Testis (tissue), 3 donors: ENCODE measurements around the gene VIPAS39. TPM values are rescaled to one million over a fixed set of nuclear protein-coding genes. Genes with fewer than 3 reads are reported as not detected.

ENCODE experiments used
- DNase-seq: peaks from one replicate; pipeline ENCODE4 v3.0.0-alpha.2; 2019
- H3K27ac ChIP-seq, 2 donors: fragments of 200-600 bp; sonication (generic); one replicate each; pipeline ENCODE4 v1.5.1; 2019
- H3K27me3 ChIP-seq: fragments of 200-600 bp; sonication (generic); one replicate; pipeline ENCODE4 v1.5.1; 2019
- H3K36me3 ChIP-seq: fragments of 200-600 bp; sonication (generic); one replicate; pipeline ENCODE4 v1.5.1; 2017; ENCODE audit warnings: low read depth; ENCODE audit errors: missing control alignments
- H3K4me1 ChIP-seq: fragments of 200-600 bp; sonication (generic); one replicate; pipeline ENCODE4 v1.5.1; 2019
- H3K4me3 ChIP-seq, 2 donors: fragments of 200-600 bp; sonication (generic); one replicate each; pipeline ENCODE4 v1.5.1; 2017 to 2019
- H3K9me3 ChIP-seq: fragments of 200-600 bp; sonication (generic); one replicate; pipeline ENCODE4 v1.5.1; 2017
- CTCF ChIP-seq, 3 experiments: fragments of 450-650 bp in 2 of 3; fragments of 200-600 bp in 1 of 3; sonication (generic) in 1 of 3; IDR thresholded peaks; one replicate each; pipeline ENCODE4 v1.5.1; 2016 to 2019; ENCODE audit warnings: antibody characterized with exemption in 3 of 3, mild to moderate bottlenecking in 2 of 3, moderate library complexity in 1 of 3
- POLR2A ChIP-seq: fragments of 450-650 bp; IDR thresholded peaks from one replicate; pipeline ENCODE4 v1.6.1; 2017; ENCODE audit warnings: antibody characterized with exemption, mild to moderate bottlenecking, moderate library complexity
- WGBS, 2 donors: methylation state at CpG; one replicate each; pipeline ENCODE4 v1.1.5; 2018; 5-methylcytosine and 5-hydroxymethylcytosine counted together
- intact Hi-C: fragments of 100-400 bp; cut with DNase I; formaldehyde crosslinking; loops from one replicate; pipeline ENCODE4 v1.15.1; 2023; ENCODE audit warnings: low total_unique reads
- polyA plus RNA-seq: library from polyadenylated mRNA; stranded (reverse); fragments of 350-450 nt; fragmentation: Illumina TruSeq; extraction: RNeasy Lipid Tissue Mini Kit (QIAGEN cat#74804); gene quantifications from one replicate; pipeline ENCODE4 v1.2.3, GENCODE V29; 2014; ENCODE audit warnings: low read depth, low replicate concordance; ENCODE audit not compliant: insufficient read depth
- total RNA-seq, 2 donors: library from RNA; depleted of rRNA; stranded (reverse); fragments of >200 nt; gene quantifications; one replicate each; pipeline ENCODE4 v1.2.3, GENCODE V29; 2016

VIPAS39 gene
- total and polyA plus RNA-seq, 3 donors from 2014 or later = 39.3 to 52.3 (median 45.8) TPM

GRCh38 chr14:77457115-77457521, 283 bp downstream of the VIPAS39 start:
- Histone ChIP-seq H3K27me3 (no peaks in the 10 kb centered on the region), H3K4me1 (peaks cover 21% of the 10 kb centered on the region), H3K27ac (peak overlapping the region; percentile 92 to 99), H3K36me3 (no peaks in the 10 kb centered on the region), H3K4me3 (peak overlapping the region; percentile 93 to 99), H3K9me3 (no peaks in the 10 kb centered on the region)
- DNase-seq = no peak
- intact Hi-C loops = no loop called here
- TF ChIP-seq POLR2A (no peak), CTCF (IDR thresholded peaks at IDR 0.05) (no peak)
- 0% methylated on average over 18 of the region's 18 CpGs for WGBS, 2 donors

- H3K36me3 ChIP-seq = no peaks in the 10 kb centered on the region
- H3K4me1 ChIP-seq = peaks cover 21% of the 10 kb centered on the region
- H3K27ac ChIP-seq = peak overlapping the region in 1 of 2 donors; percentile 99
- intact Hi-C loops = no loop called here
- no peak for DNase-seq
- H3K4me3 ChIP-seq = peak overlapping the region in 1 of 2 donors; percentile 99
- WGBS, 2 donors = 60% methylated on average over 2 of the region's 2 CpGs
- no peaks in the 10 kb centered on the region for H3K9me3 ChIP-seq
- H3K27me3 ChIP-seq = no peaks in the 10 kb centered on the region
- TF ChIP-seq POLR2A (no peak), CTCF (IDR thresholded peaks at IDR 0.05) (no peak)
Measured at GRCh38 chr14:77455966-77456640, 1.3 kb downstream of the VIPAS39 start.

GRCh38 chr14:77442196-77442595, 15.2 kb downstream of the VIPAS39 start:
- intact Hi-C loops = no loop called here
- 95 to 97% methylated on average over 2 of the region's 2 CpGs for WGBS, 2 donors
- no peak for TF ChIP-seq CTCF (IDR thresholded peaks at IDR 0.05)
- no peak for TF ChIP-seq POLR2A
- H3K36me3 ChIP-seq = no peaks in the 10 kb centered on the region
- no peaks in the 10 kb centered on the region for H3K9me3 ChIP-seq
- no peaks in the 10 kb centered on the region for H3K4me1 ChIP-seq
- H3K27ac ChIP-seq = no peak overlapping the region
- no peak for DNase-seq
- H3K4me3 ChIP-seq = no peak overlapping the region
- H3K27me3 ChIP-seq = no peaks in the 10 kb centered on the region

- H3K9me3 ChIP-seq = no peaks in the 10 kb centered on the region
- no peak for TF ChIP-seq POLR2A
- TF ChIP-seq CTCF (IDR thresholded peaks at IDR 0.05) = no peak
- H3K4me1 ChIP-seq = no peaks in the 10 kb centered on the region
- 90 to 91% methylated on average over 4 of the region's 4 CpGs for WGBS, 2 donors
- no peaks in the 10 kb centered on the region for H3K27me3 ChIP-seq
- no peak overlapping the region for H3K4me3 ChIP-seq
- intact Hi-C loops = no loop called here
- no peaks in the 10 kb centered on the region for H3K36me3 ChIP-seq
- H3K27ac ChIP-seq = no peak overlapping the region
- DNase-seq = no peak
Measured at GRCh38 chr14:77439861-77440260, 17.5 kb downstream of the VIPAS39 start.

- Histone ChIP-seq H3K4me3 (no peak overlapping the region), H3K36me3 (no peaks in the 10 kb centered on the region), H3K27me3 (no peaks in the 10 kb centered on the region), H3K4me1 (no peaks in the 10 kb centered on the region), H3K9me3 (no peaks in the 10 kb centered on the region), H3K27ac (no peak overlapping the region)
- intact Hi-C loops = no loop called here
- 86 to 98% methylated on average over 1 of the region's 1 CpG for WGBS, 2 donors
- TF ChIP-seq POLR2A = no peak
- no peak for TF ChIP-seq CTCF (IDR thresholded peaks at IDR 0.05)
- DNase-seq = no peak
Measured at GRCh38 chr14:77438596-77438995, 18.8 kb downstream of the VIPAS39 start.
